ENCODE results near the gene ARID5A.
"Not testable (repeated sequence)": the region's sequence is repeated elsewhere in the genome, so short reads cannot be mapped to it uniquely, and the experiment has no call there.

Gene ARID5A

GRCh38 chr2:96541398-96542152, 5.0 kb downstream of the ARID5A start:
- DNase-seq (ENCODE audit: low spot score), result no peak

GRCh38 chr2:96542357-96542977, 5.9 kb downstream of the ARID5A start:
- no peak for DNase-seq (ENCODE audit: low spot score)

- no peak for DNase-seq (ENCODE audit: low spot score)
These were observed 9.8 kb downstream of the ARID5A start for GRCh38 chr2:96546321-96546720.

DNA sequence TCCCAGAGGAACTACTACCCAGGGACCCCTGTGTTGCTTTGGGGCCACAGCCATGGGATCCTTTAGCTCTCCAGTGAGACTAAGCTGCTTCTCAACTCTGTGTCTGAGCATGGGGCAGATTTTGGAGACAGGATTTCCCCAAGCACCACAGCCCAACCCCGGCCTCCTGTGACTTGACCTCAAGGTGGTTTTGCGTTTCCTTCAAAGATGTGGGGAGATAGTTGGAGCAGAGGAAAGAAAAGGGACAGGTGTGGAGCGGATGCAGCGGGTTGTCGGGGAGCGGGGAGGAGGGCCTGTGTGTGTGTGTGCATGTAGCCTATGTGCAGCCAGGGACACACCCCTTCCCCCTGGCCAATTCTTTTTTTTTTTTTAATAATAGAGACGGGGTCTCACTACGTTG, 10.2 kb downstream of the ARID5A start:
- DNase-seq (ENCODE audit: low spot score), result no peak

DNA sequence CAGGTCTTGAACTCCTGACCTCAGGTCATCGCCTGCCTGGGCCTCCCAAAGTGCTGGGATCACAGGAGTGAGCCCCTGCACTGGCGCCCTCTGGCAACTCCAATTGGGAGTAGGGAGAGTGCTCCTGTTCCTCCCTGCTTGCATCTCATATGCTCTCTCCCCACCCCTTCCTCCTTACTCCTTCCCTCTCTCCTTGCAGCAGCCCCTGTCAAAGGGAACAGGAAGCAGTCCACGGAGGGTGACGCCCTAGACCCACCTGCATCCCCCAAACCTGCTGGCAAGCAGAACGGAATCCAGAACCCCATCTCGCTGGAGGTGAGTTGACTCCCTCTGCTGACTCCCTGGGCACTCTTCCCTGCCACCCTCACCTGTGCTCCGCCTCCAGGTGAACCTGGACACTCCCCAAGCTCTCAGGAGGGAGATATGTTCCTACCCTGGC, 10.7 kb downstream of the ARID5A start:
- DNase-seq (ENCODE audit: low spot score), result no peak

GRCh38 chr2:96547731-96548171, 11.2 kb downstream of the ARID5A start:
- no peak for DNase-seq (ENCODE audit: low spot score)

DNA sequence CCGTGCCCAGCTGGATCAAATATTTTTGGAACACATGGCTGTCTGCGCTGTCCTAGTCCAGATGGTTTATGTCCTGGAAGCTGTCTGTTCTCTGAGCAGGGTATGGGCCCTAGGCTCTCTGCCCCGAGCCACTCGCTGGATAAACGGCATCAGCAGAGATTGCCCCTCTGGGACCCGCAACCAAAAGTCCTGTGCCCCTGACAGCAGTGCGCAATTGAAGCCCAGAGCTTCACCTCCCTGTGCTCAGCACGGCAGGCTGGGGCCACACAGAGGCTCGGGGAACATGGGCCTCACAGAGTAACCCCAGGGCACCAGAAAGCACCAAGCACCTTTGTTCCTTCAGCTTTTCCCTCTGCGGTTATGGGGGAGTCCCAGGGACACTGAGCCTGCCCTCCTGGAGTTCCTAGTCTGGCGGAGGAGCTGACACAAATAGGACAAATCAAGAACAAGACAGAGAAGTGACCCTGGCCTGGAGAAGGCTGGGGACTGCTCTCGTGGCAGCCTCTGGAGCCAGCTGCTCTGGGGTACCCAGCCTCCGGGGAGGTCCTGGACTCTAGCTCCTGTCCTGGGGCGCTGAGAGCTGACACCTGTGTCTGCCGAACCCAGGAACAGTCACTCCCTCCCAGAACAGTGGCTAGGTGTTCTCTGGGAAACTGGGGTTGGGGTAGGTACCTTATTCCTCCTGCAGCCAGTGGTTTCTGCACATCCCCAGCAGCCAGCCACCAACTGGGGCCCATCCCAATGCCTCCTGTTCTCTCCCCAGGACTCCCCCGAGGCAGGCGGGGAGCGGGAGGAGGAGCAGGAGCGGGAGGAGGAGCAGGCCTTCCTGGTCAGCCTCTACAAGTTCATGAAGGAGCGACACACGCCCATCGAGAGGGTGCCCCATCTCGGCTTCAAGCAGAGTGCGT, 12.3 kb downstream of the ARID5A start:
- DNase-seq (ENCODE audit: low spot score), result no peak

- no peak for DNase-seq (ENCODE audit: low spot score)
These were observed 12.9 kb downstream of the ARID5A start for GRCh38 chr2:96549466-96549785.

DNA sequence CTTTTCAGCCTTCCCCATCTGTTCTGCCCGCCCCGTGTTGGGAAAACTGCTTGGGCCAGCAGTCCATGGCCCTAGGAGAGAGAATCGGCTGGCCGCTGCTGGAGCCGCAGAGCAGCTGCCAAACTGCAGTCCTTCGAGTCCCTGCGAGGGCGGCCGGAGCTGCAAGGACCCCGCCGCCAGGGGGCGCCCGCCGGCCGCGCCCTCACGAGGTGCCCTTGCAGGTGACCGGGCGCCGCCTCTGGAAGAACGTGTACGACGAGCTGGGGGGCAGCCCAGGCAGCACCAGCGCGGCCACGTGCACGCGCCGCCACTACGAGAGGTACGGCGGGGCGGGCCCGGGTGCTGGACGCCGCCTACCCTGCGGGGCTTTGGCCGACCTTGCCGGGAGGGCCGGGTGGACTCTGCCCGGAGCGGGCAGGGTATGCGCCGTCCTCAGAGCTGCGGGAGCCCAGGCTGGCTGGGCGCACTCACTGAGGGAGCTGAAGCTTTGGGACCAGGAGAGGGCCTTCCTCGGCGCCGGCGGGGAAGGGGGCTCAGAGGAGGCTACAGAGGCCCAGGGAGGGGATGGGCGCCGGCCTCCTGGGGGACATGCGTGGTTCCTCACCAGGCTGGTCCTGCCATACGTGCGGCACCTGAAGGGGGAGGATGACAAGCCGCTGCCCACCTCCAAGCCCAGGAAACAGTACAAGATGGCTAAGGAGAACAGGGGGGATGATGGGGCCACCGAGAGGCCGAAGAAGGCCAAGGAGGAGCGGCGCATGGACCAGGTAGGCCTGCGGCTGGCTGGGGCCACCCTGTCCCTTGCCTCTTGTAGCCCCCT, 13.6 kb downstream of the ARID5A start:
- DNase-seq (ENCODE audit: low spot score), result peak; percentile 53

DNA sequence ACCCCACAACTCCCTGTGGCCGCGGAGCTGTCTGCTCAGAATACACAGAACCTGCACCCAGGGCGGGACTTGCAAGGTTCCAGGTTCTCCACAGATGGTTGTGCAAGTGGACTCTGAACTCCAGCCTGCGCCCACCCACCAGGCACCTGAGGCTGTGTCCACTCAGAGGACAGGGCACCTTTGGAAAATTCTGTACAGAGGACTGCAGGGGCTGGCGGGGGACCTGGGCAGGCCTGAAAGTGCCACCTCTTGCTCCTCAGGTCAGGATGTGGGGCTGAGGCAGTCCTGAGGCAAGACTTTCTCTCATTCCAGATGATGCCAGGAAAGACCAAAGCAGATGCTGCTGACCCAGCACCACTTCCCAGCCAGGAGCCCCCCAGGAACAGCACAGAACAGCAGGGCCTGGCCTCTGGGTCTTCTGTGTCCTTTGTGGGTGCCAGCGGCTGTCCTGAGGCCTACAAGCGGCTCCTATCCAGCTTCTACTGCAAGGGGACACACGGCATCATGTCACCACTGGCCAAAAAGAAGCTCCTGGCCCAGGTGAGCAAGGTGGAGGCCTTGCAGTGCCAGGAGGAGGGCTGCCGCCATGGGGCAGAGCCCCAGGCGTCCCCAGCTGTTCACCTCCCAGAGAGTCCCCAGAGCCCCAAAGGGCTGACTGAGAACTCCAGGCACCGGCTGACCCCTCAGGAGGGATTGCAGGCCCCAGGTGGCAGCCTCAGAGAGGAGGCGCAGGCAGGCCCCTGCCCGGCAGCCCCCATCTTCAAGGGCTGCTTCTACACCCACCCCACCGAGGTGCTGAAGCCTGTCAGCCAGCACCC, 14.4 kb downstream of the ARID5A start:
- DNase-seq (ENCODE audit: low spot score), result no peak

DNA sequence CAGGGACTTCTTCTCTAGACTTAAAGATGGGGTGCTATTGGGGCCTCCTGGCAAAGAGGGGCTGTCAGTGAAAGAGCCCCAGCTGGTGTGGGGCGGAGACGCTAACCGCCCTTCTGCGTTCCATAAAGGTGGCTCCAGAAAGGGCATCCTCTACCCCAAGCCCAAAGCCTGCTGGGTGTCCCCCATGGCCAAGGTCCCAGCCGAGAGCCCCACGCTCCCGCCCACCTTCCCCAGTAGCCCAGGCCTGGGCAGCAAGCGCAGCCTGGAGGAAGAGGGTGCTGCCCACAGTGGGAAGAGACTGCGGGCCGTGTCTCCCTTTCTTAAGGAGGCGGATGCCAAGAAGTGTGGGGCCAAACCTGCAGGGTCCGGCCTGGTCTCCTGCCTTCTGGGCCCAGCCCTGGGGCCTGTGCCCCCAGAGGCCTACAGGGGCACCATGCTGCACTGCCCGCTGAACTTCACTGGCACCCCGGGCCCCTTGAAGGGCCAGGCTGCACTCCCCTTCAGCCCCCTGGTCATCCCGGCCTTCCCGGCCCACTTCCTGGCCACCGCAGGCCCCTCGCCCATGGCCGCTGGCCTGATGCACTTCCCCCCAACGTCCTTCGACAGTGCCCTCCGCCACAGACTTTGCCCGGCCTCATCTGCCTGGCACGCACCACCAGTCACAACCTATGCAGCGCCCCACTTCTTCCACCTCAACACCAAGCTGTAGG, 15.2 kb downstream of the ARID5A start:
- no peak for DNase-seq (ENCODE audit: low spot score)

GRCh38 chr2:96552315-96553175, 16.0 kb downstream of the ARID5A start:
- DNase-seq (ENCODE audit: low spot score), result no peak

DNA sequence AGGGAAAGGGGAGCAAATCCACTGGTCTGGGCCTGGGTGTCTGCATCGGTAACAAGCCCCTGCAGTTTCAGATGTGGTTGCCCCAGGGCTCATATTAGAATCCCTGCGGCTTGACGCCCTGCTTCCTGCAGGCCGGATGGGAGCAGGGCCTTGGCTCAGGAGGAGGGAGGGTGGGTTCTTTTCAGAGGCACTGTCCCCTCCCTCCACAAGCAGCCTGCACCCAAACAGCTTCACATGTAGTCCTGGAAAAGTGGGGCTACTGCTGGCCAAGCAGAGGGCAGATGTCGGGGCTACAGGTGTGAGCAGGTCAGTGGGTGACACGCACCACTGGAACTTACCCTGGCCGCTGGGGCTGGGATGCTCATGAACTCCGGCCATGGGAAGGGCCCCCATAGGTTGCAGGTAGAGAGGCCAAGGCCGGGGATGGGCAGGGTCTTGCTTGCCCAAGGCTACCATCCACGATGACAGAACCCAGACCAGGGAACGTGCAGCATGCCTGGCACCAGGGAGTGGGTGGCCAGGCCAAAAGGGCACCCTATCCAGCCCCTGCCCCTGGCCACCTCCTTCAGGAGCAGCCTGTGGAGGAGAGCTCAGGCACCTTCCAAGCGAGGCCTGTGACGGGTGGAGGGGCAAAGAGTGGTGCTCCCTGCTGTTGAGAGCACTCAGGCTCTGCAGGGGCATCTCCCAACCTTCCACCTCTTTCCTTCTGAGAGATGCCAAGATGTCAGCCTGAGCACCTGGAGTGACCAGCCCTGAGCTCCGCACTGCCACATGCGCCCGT, 16.8 kb downstream of the ARID5A start:
- DNase-seq (ENCODE audit: low spot score), result no peak

- not testable (repeated sequence) for DNase-seq (ENCODE audit: low spot score)
These were observed 17.4 kb downstream of the ARID5A start for GRCh38 chr2:96553957-96554292.

DNA sequence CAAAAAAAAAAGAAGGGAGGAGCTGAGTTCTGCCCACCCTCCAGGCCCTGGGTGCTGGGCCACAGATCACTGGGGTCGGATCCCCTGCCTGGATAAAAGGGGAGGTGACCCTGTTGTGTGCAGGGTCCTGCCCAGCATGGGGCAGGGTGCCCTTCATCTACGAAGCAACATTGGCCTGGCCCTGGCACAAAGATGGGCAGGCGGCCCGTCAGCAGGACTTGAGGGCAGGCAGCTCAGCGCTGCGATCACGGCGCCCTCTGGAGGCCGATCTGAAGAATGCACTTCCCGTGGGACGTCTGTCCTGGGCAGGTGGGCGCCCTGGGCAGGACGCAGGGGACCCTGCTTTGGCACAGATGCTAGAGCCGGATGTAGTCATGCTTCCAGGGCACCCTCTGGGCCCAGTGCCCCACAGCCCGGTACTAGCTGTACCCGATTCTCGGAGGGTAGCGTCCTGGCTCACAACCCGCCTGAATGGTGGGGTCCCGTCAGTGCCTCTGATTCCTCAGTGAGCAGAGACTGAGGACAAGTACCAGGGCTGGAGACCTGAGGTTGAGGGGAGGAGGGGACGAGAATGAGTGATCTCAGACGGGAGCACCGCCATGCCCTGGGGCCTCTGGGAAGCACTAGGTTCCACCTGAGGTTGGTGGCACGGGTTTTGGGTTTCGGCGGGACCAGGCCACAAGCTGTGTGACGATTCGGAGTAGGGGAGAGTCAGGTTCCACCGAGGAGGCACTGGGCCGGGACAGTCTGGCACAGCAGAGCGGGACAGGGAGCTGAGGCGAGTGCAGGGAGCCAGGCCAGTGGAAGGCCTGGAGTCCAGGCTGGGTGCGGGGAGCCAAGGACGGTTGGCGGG, 18.0 kb downstream of the ARID5A start:
- peak; percentile 90 for DNase-seq (ENCODE audit: low spot score)

GRCh38 chr2:96555146-96555610, 18.6 kb downstream of the ARID5A start:
- DNase-seq (ENCODE audit: low spot score), result no peak

DNA sequence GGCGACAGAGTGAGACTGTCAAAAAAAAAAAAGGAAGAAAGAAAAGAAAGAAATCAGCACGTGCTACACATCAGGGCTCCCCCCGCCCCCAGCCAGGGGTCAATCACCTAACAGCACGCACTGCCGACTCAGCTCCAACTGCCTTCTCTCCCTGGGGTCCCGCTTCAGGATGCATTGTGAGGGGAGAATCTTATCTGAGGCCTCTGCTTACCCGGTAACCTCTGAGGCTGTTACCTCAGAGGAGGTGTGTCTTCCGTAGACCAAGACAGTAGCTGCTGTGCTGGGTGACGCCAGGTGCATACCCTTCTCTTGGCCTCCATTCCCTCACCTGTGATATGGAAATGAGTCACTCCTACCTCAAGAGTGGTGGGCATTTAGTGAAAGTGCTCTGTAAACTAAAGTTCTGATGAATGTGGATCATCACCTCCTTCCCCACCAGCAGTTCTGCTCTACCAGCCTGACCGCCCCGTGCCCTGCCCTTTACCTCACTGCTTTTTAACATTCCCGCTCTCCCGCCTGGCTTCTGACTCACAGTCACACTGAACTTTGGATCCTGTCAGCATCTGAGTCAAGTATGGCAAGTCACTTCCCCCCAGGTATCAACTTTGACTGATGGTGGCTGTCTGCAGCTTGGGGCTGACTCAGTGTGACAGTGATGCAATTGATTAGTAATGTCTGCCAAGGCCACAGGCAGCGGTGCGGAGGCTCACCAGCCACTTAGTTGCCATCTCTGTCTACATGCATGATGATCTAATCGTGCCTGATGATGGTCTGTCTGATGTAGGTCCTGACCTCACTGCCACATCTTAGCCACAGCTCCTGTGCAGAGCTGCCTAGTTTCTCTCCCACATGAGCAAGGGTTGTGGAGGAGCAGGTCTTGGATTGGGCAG, 20.1 kb downstream of the ARID5A start:
- no peak for DNase-seq (ENCODE audit: low spot score)

Measured in D341Med (cell line).